ENCODE data around the gene RHBDL3. TPM values are rescaled to one million over a fixed set of nuclear protein-coding genes. Genes with fewer than 3 reads are reported as not detected.

The RHBDL3 gene
- total and polyA plus RNA-seq, 2 of the 8 experiments (the other 6 are each of a cell fraction or from before 2014, with no cell fraction given), result 9.6 to 12.2 TPM

DNA sequence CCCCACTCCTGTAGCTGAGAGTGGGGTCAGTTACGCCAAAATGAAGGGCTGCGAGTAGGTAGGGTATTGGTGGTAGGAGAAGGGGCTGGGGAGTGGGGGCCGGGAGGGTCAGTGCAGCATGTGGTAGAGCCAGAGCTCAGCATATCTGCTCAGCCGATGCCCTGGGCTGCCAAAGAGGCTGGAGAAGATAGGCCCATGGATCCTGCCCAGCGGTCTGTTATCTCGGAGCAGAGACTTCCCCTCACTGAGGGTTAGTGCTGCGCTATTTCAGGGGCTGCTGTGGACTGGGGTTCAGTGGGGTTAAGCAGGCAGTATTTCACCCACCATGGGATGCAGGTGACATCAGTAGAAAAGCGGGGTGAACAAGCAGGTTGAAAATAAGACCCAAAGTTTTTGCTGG, 19.7 kb downstream of the RHBDL3 start (continued):
- TF ChIP-seq, protein P1, sequence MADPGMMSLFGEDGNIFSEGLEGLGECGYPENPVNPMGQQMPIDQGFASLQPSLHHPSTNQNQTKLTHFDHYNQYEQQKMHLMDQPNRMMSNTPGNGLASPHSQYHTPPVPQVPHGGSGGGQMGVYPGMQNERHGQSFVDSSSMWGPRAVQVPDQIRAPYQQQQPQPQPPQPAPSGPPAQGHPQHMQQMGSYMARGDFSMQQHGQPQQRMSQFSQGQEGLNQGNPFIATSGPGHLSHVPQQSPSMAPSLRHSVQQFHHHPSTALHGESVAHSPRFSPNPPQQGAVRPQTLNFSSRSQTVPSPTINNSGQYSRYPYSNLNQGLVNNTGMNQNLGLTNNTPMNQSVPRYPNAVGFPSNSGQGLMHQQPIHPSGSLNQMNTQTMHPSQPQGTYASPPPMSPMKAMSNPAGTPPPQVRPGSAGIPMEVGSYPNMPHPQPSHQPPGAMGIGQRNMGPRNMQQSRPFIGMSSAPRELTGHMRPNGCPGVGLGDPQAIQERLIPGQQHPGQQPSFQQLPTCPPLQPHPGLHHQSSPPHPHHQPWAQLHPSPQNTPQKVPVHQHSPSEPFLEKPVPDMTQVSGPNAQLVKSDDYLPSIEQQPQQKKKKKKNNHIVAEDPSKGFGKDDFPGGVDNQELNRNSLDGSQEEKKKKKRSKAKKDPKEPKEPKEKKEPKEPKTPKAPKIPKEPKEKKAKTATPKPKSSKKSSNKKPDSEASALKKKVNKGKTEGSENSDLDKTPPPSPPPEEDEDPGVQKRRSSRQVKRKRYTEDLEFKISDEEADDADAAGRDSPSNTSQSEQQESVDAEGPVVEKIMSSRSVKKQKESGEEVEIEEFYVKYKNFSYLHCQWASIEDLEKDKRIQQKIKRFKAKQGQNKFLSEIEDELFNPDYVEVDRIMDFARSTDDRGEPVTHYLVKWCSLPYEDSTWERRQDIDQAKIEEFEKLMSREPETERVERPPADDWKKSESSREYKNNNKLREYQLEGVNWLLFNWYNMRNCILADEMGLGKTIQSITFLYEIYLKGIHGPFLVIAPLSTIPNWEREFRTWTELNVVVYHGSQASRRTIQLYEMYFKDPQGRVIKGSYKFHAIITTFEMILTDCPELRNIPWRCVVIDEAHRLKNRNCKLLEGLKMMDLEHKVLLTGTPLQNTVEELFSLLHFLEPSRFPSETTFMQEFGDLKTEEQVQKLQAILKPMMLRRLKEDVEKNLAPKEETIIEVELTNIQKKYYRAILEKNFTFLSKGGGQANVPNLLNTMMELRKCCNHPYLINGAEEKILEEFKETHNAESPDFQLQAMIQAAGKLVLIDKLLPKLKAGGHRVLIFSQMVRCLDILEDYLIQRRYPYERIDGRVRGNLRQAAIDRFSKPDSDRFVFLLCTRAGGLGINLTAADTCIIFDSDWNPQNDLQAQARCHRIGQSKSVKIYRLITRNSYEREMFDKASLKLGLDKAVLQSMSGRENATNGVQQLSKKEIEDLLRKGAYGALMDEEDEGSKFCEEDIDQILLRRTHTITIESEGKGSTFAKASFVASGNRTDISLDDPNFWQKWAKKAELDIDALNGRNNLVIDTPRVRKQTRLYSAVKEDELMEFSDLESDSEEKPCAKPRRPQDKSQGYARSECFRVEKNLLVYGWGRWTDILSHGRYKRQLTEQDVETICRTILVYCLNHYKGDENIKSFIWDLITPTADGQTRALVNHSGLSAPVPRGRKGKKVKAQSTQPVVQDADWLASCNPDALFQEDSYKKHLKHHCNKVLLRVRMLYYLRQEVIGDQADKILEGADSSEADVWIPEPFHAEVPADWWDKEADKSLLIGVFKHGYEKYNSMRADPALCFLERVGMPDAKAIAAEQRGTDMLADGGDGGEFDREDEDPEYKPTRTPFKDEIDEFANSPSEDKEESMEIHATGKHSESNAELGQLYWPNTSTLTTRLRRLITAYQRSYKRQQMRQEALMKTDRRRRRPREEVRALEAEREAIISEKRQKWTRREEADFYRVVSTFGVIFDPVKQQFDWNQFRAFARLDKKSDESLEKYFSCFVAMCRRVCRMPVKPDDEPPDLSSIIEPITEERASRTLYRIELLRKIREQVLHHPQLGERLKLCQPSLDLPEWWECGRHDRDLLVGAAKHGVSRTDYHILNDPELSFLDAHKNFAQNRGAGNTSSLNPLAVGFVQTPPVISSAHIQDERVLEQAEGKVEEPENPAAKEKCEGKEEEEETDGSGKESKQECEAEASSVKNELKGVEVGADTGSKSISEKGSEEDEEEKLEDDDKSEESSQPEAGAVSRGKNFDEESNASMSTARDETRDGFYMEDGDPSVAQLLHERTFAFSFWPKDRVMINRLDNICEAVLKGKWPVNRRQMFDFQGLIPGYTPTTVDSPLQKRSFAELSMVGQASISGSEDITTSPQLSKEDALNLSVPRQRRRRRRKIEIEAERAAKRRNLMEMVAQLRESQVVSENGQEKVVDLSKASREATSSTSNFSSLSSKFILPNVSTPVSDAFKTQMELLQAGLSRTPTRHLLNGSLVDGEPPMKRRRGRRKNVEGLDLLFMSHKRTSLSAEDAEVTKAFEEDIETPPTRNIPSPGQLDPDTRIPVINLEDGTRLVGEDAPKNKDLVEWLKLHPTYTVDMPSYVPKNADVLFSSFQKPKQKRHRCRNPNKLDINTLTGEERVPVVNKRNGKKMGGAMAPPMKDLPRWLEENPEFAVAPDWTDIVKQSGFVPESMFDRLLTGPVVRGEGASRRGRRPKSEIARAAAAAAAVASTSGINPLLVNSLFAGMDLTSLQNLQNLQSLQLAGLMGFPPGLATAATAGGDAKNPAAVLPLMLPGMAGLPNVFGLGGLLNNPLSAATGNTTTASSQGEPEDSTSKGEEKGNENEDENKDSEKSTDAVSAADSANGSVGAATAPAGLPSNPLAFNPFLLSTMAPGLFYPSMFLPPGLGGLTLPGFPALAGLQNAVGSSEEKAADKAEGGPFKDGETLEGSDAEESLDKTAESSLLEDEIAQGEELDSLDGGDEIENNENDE (IDR thresholded peaks at IDR 0.05; ENCODE audit: insufficient replicate concordance, low read length), result no peak
- TF ChIP-seq PHF8 (conservative IDR thresholded peaks at IDR 0.05; ENCODE audit: low read depth, low read length), result no peak
- TF ChIP-seq SIX5 (IDR thresholded peaks at IDR 0.05; ENCODE audit: low read depth, low read length), result no peak
- TF ChIP-seq RNF2 (IDR thresholded peaks at IDR 0.05; ENCODE audit: borderline replicate concordance, low read depth, low read length, missing control alignments, poor library complexity, severe bottlenecking), result no peak
- TF ChIP-seq CBX8 (IDR thresholded peaks at IDR 0.05; ENCODE audit: borderline replicate concordance, low read depth, low read length), result no peak
- TF ChIP-seq YY1 (IDR thresholded peaks at IDR 0.05; ENCODE audit: low read depth, low read length), result no peak
- TF ChIP-seq NRF1 (IDR thresholded peaks at IDR 0.05; ENCODE audit: low read depth, low read length), result no peak
- TF ChIP-seq TEAD4 (IDR thresholded peaks at IDR 0.05; ENCODE audit: low read depth, low read length), result no peak
- no peak for TF ChIP-seq TBP (IDR thresholded peaks at IDR 0.05; ENCODE audit: low read depth, low read length)
- TF ChIP-seq CTBP2 (IDR thresholded peaks at IDR 0.05; ENCODE audit: borderline replicate concordance, insufficient read depth, insufficient read length, low read length), result no peak
- no peak for TF ChIP-seq RFX5 (IDR thresholded peaks at IDR 0.05; ENCODE audit: borderline replicate concordance, low read depth, low read length)
